SH-SY5Y (cell line): ENCODE results near the gene ITPRID1.

Source experiments
- GATA2 ChIP-seq: IDR thresholded peaks from 2 replicates; pipeline ENCODE4 v1.6.1; 2011; ENCODE audit warnings: mild to moderate bottlenecking, low read depth, low read length
- GATA3 ChIP-seq: IDR thresholded peaks from 2 replicates; pipeline ENCODE4 v1.6.1; 2011; ENCODE audit warnings: low read depth, mild to moderate bottlenecking, low read length, moderate library complexity

ITPRID1 gene

DNA sequence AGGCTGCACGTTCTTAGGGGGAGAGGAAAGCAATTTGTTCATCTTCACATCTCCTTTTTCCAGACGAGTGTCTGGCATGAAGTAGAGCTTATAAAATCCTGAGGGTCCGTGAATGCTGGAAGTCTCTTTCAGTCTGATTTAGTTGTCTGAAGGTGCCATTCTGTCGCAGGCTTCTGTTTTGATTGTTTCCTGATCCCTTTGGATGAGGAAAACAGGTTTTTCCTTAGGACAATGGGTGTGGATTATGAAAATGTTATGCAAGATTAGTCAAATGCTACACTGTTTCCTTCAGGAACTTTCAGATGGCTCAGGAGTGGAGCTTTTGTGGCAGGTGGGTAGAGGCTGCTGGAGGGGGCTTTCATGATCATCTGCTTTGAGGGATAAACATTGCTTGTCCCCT, at the start of gene ITPRID1:
TSS of gene ITPRID1 (plus strand) at position 301 of the 400 bp plus-strand sequence. CDS start 38,935 bp downstream, outside the sequence.
- TF ChIP-seq GATA2 (no peak), GATA3 (no peak)

DNA sequence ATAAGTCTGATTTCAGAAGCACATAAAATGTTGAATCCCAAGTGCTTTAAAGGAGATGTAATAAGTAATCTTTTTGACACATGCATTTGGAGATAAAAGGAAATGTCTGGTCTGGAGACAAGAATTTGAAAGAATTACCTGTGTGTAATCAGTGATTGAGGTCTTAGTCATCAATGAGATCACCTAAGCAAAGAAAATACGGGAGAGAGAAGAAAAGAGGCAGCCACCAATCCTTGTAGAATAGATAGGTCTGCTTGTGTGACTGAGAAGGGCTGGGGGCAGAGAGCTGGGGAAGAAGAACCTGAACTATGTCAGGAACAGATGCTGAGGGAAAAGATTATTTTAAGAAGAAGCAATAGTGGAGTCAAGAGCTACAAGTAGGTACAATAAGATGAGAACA, 49.3 kb upstream of the ITPRID1 start:
- TF ChIP-seq GATA3 = no peak

DNA sequence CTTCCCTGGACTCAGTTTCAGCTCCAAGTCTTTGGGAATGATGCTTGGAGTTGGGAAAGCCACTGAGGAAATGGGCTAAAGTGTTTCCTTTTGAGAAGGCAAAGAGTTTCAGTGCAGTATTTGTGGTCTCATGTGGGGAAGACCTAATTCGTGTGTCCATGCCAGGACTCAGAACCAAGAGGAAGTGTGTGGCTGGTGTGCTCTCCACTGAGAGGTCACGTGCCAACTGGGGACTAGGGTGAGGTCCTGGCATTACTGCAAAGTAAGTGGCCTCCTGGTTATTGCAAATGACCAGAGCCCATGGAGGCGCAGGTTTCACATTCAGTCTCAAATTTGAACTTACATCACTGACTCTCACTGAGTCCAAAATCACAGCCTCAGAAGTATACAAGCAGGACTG, 48.6 kb upstream of the ITPRID1 start:
- TF ChIP-seq GATA3 (no peak), GATA2 (no peak)

DNA sequence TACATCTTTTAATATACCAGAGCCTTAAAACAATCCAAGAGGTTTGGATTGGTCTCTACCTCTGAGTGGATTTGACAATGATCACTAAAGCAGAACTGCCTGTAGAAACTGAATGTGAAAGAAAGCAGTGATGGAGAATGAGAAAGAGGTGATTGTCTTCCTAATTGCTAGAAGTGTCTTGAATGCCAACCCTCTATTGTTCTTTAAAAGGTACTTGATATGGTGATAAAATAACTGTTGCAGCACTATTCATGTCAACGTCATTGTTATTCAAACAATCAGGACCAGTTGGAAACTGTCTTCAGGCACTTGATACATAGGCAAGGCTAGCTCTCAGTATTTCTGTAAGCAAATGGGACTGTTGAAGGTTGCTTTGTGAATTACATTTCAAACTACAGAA, 47.9 kb upstream of the ITPRID1 start:
- no peak for TF ChIP-seq GATA2
- TF ChIP-seq GATA3 = no peak

DNA sequence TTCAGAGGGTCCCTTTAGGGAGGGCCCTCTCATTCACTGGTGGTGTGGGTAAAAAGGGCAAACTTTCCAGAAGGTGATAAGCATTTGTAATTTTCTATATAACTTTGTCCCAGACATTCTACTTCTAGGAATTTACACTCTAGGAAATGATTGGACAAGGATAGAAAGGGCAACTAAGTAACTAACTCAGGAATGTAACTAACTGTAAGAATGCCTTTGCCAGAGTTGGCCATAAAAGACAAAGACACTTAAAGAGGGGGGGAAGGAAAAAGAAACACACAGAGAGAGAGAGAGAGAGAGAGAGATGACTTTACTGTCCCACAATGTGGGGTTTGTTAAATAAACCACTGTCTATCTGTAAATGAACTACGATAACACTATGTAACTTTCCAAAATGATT, 38.5 kb upstream of the ITPRID1 start:
- TF ChIP-seq GATA2 (no peak), GATA3 (no peak)

DNA sequence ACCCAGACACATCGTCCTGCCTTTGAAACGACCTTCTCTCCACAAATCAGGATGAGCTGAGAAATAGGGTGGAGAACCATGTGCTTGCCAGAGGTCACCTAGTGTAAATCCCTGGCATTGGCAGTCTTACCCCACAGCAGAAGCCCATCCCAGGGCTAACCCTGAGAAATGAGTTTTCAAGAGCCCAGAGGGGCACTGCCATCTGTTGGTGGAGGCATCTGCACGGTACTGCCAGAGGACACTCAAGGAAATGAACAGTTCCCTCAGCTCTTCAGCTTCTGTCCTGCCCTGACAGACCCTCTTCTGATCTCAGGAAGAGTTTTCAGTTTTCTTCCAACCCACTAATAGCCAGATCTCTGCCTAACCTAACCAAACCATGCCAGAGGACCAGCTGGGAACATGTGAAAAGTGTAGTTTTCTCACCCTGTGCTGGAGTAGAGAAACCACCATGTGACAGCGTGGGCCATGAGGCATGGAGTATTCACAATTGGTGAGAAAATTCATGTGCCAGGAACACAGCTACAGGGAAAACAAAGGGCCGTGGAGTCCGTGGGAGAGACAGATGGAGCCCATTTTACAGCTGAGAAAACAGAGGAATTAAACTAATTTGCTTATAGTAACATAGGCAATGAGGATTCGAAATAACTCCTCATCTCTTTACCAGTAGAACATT, 37.7 kb upstream of the ITPRID1 start:
- TF ChIP-seq GATA2 (no peak), GATA3 (no peak)

DNA sequence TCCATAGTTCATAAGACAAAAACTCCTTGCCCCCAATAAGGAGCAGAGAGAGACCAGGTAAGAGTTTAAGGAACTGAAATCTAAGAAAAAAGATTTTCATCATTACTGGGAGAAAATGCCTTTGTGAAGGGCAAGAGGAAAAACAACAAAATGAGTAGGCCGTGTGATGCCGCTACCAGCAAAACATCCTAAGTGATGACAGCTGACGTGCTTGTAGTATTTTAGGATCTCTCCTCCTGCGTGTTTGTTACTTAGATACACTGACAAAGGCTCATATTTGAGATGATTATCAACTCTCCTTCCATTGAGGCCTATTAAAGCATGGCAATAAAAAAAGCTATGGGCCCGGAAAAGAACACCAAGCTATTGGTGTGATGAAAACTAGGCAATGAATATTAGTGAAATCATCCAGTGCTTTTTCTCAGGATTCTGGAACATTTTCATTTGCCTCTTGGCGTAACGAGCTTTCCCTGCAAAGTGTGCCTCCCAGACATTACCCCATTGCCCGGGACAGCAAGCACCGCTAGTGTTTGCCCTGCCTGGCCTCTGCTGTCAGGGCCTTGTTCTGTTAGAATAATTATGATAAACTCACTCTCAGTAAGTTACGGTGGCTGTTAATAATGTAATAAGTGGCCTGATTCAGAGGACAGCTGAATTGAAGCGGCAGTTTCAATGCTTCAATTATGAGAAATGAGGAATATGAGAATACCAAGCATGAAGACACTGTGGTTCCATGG, 36.8 kb upstream of the ITPRID1 start:
- TF ChIP-seq GATA2 = no peak
- TF ChIP-seq GATA3 = no peak

GRCh38 chr7:31478018-31478417, 35.9 kb upstream of the ITPRID1 start:
- TF ChIP-seq GATA3 = no peak
- no peak for TF ChIP-seq GATA2

DNA sequence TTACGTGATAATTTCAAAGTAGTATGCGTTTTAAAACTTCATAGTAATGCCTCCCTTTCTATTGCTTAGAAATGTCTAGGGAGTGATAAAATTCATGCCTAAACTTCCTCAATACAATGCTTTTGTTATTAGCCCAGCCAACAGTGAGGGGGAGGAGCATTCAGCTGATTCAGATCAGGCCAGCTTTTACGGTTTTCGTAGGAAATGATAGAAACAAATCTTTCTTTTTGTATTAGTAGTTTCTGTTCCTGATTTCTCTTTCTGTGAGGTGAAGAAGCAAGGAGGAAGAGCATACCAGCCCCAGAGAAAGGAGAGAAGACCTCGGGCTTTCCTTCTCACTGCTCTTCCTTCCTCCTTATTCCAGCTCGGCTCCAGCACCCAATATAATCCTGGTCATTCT, 35.2 kb upstream of the ITPRID1 start:
- TF ChIP-seq GATA2 (no peak), GATA3 (no peak)

GRCh38 chr7:31487071-31487470, 26.8 kb upstream of the ITPRID1 start:
- TF ChIP-seq GATA3 (no peak), GATA2 (no peak)

GRCh38 chr7:31487476-31487875, 26.4 kb upstream of the ITPRID1 start:
- no peak for TF ChIP-seq GATA2

DNA sequence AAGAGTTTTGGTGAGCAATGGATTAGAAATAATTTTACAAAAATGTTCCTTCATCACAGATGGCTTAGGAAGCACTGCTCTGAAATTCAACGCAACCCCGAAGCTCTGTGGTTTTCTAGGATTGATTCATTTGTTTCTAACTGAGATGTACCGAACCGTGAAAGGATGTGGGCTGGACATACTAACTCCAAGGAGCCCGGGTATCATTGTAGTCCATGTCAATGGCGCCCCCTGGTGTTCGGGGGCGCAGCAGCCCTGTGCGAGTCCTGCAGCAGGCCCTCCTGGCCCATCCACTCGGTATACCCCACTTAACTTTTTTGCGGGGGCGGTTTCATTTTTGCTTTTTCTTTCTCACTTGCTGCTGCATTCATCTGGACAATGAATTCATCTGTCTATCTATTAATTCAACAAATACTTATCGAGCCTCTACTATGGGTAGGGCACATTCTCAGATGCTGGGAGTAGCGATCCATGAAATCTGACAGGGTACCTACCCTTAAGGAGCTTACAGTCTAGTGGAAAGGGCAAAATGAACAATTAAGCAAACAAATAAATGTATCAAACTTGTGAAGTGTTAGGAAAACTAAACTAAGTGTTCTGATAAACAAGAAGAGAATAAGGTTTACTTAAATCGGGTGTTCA, 25.2 kb upstream of the ITPRID1 start:
- no peak for TF ChIP-seq GATA2
- TF ChIP-seq GATA3 = no peak

DNA sequence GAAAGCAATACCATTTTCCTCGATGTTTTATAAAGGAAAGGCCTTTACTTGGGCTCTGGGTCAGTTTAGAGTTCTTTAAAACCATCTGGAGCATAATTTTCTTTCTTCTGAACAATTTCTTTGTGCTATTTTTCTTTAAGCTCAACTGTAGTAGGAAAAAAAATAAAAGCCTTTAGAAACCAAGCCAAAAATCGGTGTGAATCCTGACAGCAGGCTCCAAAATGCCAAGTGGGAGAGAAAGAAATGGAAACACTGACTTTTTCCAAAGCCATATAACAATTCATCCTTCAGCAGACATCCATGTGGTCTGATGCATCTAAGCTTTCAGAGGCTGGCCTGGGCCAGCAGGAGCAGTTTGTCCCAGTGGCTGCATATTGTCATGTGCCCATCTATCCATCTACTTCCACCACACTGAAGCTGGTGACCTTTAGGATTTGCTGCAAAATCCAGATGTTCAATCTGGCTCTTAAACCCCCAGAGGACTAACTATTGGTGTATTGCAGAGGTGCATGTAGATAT, 23.0 kb upstream of the ITPRID1 start:
- TF ChIP-seq GATA2 = no peak
- no peak for TF ChIP-seq GATA3

GRCh38 chr7:31492086-31492485, 21.8 kb upstream of the ITPRID1 start:
- TF ChIP-seq GATA2 = no peak
- TF ChIP-seq GATA3 = no peak
